SK-MEL-5 (cell line): ENCODE results near the gene MCCC1. TPM values are rescaled to one million over a fixed set of nuclear protein-coding genes. Genes with fewer than 3 reads are reported as not detected.

Experiments
- DNase-seq: peaks from one replicate; pipeline ENCODE4 v3.0.0-alpha.2; 2016; ENCODE audit warnings: low read depth, low spot score
- in situ Hi-C: cut with HindIII; loops from 2 replicates; pipeline ENCODE4 v1.10.0; 2016; ENCODE audit warnings: low sequenced_read_pairs, high pct_unique_total_duplicates, low pct_unique_long_range_greater_than_20kb
- polyA plus RNA-seq, 2 experiments: library from polyadenylated mRNA; depleted of rRNA; stranded (reverse); fragments of >200 nt; gene quantifications; 2 replicates each; pipeline ENCODE4 v1.2.3, GENCODE V29; 2015
- total RNA-seq: library from RNA; depleted of rRNA; stranded (reverse); fragments of >200 nt; shearing (Covaris generic); gene quantifications from 2 replicates; pipeline ENCODE4 v1.2.3, GENCODE V29; 2014; rRNA removed

The MCCC1 gene
- 28.3 and 30.7 TPM in 2 replicates for total RNA-seq
- polyA plus RNA-seq (2015; cell fraction: cytosol; rRNA removed): 20.5 and 25.6 TPM in 2 replicates
- polyA plus RNA-seq (2015; cell fraction: nucleus; rRNA removed): 24.4 and 25.1 TPM in 2 replicates

- peak; percentile 99 for DNase-seq
- in situ Hi-C loops: no loop called here
These were observed at the start of gene MCCC1 for GRCh38 chr3:183099026-183099837. MCCC1 (minus strand) TSS chr3:183099496; CDS start chr3:183099440, 56 bp downstream.

GRCh38 chr3:183148056-183148455, 48.8 kb upstream of the MCCC1 start:
- in situ Hi-C loops: no loop called here
- DNase-seq: no peak

- DNase-seq: no peak
- in situ Hi-C loops: no loop called here
These were observed 45.1 kb upstream of the MCCC1 start for GRCh38 chr3:183144363-183144762.

GRCh38 chr3:183142199-183142598, 42.9 kb upstream of the MCCC1 start:
- in situ Hi-C loops: no loop called here
- DNase-seq: no peak

GRCh38 chr3:183134844-183135243, 35.5 kb upstream of the MCCC1 start:
- DNase-seq: no peak
- in situ Hi-C loops: no loop called here

- no peak for DNase-seq
- in situ Hi-C loops: no loop called here
These were observed 33.1 kb upstream of the MCCC1 start for GRCh38 chr3:183132409-183132808.

GRCh38 chr3:183131735-183132134, 32.4 kb upstream of the MCCC1 start:
- no peak for DNase-seq
- in situ Hi-C loops: no loop called here

- in situ Hi-C loops: no loop called here
- no peak for DNase-seq
These were observed 32.0 kb upstream of the MCCC1 start for GRCh38 chr3:183131186-183131725.

- no peak for DNase-seq
These were observed 29.9 kb upstream of the MCCC1 start for GRCh38 chr3:183129243-183129642.

GRCh38 chr3:183128709-183129108, 29.4 kb upstream of the MCCC1 start:
- no peak for DNase-seq
- in situ Hi-C loops: no loop called here

More at GRCh38 chr3:183129243-183129642, 29.9 kb upstream of the MCCC1 start:
- in situ Hi-C loops: no loop called here

- DNase-seq: no peak
- in situ Hi-C loops: loop anchor here (25.0 kb wide), 1 partner anchor 188 kb away; no protein-coding TSS in a partner anchor
These were observed 24.6 kb upstream of the MCCC1 start for GRCh38 chr3:183123891-183124290.

GRCh38 chr3:183122257-183122932, 23.1 kb upstream of the MCCC1 start:
- in situ Hi-C loops: loop anchor here (25.0 kb wide), 1 partner anchor 190 kb away; no protein-coding TSS in a partner anchor
- DNase-seq: peak; percentile 60

- no peak for DNase-seq
- in situ Hi-C loops: loop anchor here (25.0 kb wide), 1 partner anchor 192 kb away; no protein-coding TSS in a partner anchor
These were observed 21.4 kb upstream of the MCCC1 start for GRCh38 chr3:183120538-183121215.

- DNase-seq: no peak
- in situ Hi-C loops: loop anchor here (25.0 kb wide), 1 partner anchor 195 kb away; no protein-coding TSS in a partner anchor
These were observed 17.8 kb upstream of the MCCC1 start for GRCh38 chr3:183117056-183117455.

GRCh38 chr3:183116025-183116614, 16.8 kb upstream of the MCCC1 start:
- peak; percentile 22 for DNase-seq
- in situ Hi-C loops: loop anchor here (25.0 kb wide), 1 partner anchor 196 kb away; no protein-coding TSS in a partner anchor

GRCh38 chr3:183114384-183115178, 15.3 kb upstream of the MCCC1 start:
- DNase-seq: no peak
- in situ Hi-C loops: loop anchor here (25.0 kb wide), 1 partner anchor 198 kb away; no protein-coding TSS in a partner anchor
